HepG2 (cell line): ENCODE measurements around the gene RERE. TPM values are rescaled to one million over a fixed set of nuclear protein-coding genes. Genes with fewer than 3 reads are reported as not detected.

Experiments
- ATAC-seq: fragments of 200-7000 bp; cut with Tn5 transposase; 3 replicates; pipeline ENCODE4 v1.9.1; 2020; ENCODE audit warnings: mild to moderate bottlenecking, moderate library complexity
- BruUV-seq: library from RNA; stranded (reverse); fragments of 400-500 nt; replicated peaks from 2 replicates; lab custom pipeline; 2021; lab: Mats Ljungman, UMichigan
- CTCF ChIA-PET: fragments of 300-600 bp; formaldehyde crosslinking; extraction: SDS; loops from one replicate; lab custom pipeline; 2021; ENCODE audit warnings: low total read pairs, inconsistent platforms, low intra/inter-chr PET ratio; lab: Yijun Ruan, JAX
- POLR2A ChIA-PET: fragments of 350-600 bp; sonication (Branson Sonifier 250); formaldehyde crosslinking; loops from one replicate; lab custom pipeline; 2020; ENCODE audit warnings: antibody characterized with exemption, inconsistent platforms; lab: Yijun Ruan, JAX
- DNase-seq: peaks from one replicate; pipeline ENCODE4 v3.0.0-alpha.2; 2015; ENCODE audit warnings: low spot score
- FAIRE-seq: peaks from 3 replicates; lab custom pipeline; 2011; peaks lifted over from hg19 to GRCh38; lab: Jason Lieb, UNC
- H2AFZ ChIP-seq: one replicate; pipeline ENCODE4 v1.6.1; 2011; ENCODE audit warnings: low read length, inconsistent platforms
- H3K27ac ChIP-seq: fragments of 300-600 bp; 3 replicates; pipeline ENCODE4 v1.8.0; 2011; ENCODE audit warnings: mixed run types, mild to moderate bottlenecking, mixed read lengths, low read length, inconsistent platforms; ENCODE audit not compliant: insufficient read depth; ENCODE audit errors: extremely low read length
- H3K27me3 ChIP-seq, 2 experiments: fragments of 200-600 bp in 1 of 2; 2 replicates in 1 of 2; 3 replicates in 1 of 2; pipeline versions ENCODE4 v1.6.0 to v1.8.0; 2011; ENCODE audit warnings: low read length in 2 of 2, mild to moderate bottlenecking in 2 of 2, moderate library complexity in 2 of 2, inconsistent platforms in 1 of 2; ENCODE audit not compliant: insufficient read depth in 2 of 2, control insufficient read depth in 1 of 2
- H3K36me3 ChIP-seq, 2 experiments: fragments of 200-600 bp in 1 of 2; replicated peaks in 1 of 2; 2 replicates in 1 of 2; 3 replicates in 1 of 2; pipeline versions ENCODE4 v1.5.1 to v1.8.0; 2011; ENCODE audit warnings: low read length in 2 of 2, inconsistent platforms in 1 of 2; ENCODE audit not compliant: insufficient read depth in 2 of 2, control insufficient read depth in 1 of 2
- H3K4me1 ChIP-seq: 2 replicates; pipeline ENCODE4 v1.5.1; 2012; ENCODE audit warnings: low read length, inconsistent platforms; ENCODE audit not compliant: insufficient read depth
- H3K4me2 ChIP-seq: 2 replicates; pipeline ENCODE4 v1.6.0; 2011; ENCODE audit warnings: low read depth, low read length, inconsistent platforms
- H3K4me3 ChIP-seq, 3 experiments: fragments of 200-600 bp in 1 of 3; sonication (generic), shearing (Covaris generic) in 1 of 3; replicated peaks in 1 of 3; 2 replicates each; pipeline ENCODE4 v1.5.1; 2011 to 2016; ENCODE audit warnings: low read length in 3 of 3, inconsistent platforms in 2 of 3, low read depth in 2 of 3, mild to moderate bottlenecking in 2 of 3, control low read depth in 1 of 3, mixed read lengths in 1 of 3; ENCODE audit not compliant: insufficient read depth in 1 of 3
- H3K79me2 ChIP-seq: one replicate; pipeline ENCODE4 v1.6.1; 2011; ENCODE audit warnings: low read length, inconsistent platforms; ENCODE audit not compliant: insufficient read depth
- H3K9ac ChIP-seq: 2 replicates; pipeline ENCODE4 v1.6.0; 2011; ENCODE audit warnings: mild to moderate bottlenecking, low read depth, low read length, inconsistent platforms; ENCODE audit not compliant: insufficient read depth
- H3K9me3 ChIP-seq: 2 replicates; pipeline ENCODE4 v1.5.1; 2012; ENCODE audit warnings: mild to moderate bottlenecking, low read length
- H4K20me1 ChIP-seq: 2 replicates; pipeline ENCODE4 v1.6.0; 2011; ENCODE audit warnings: inconsistent platforms, mild to moderate bottlenecking, low read length, moderate library complexity; ENCODE audit not compliant: insufficient read depth
- AGO1 ChIP-seq: fragments of 200-400 bp; formaldehyde crosslinking; IDR thresholded peaks from 2 replicates; pipeline ENCODE4 v1.6.1; 2017; ENCODE audit warnings: mild to moderate bottlenecking, low read depth, low read length, moderate library complexity; ENCODE audit not compliant: poor library complexity, severe bottlenecking
- E2F2 ChIP-seq: sonication (generic); formaldehyde crosslinking; IDR thresholded peaks from 2 replicates; pipeline ENCODE4 v1.4.0; 2020; ENCODE audit warnings: missing genetic modification reagents, borderline replicate concordance
- KDM2A ChIP-seq: sonication (generic); formaldehyde crosslinking; IDR thresholded peaks from 2 replicates; pipeline ENCODE4 v1.4.0; 2020; ENCODE audit warnings: low read depth, missing genetic modification reagents, borderline replicate concordance
- MBD4 ChIP-seq: IDR thresholded peaks from 2 replicates; pipeline ENCODE4 v1.6.1; 2012; ENCODE audit warnings: low read length, inconsistent platforms, borderline replicate concordance
- NPAS2 ChIP-seq: sonication (generic); formaldehyde crosslinking; IDR thresholded peaks from 2 replicates; pipeline ENCODE4 v1.8.0; 2022; ENCODE audit warnings: mild to moderate bottlenecking, missing genetic modification reagents, borderline replicate concordance
- PHF8 ChIP-seq: sonication (generic); formaldehyde crosslinking; IDR thresholded peaks from 2 replicates; pipeline ENCODE4 v1.5.0; 2020; ENCODE audit warnings: missing genetic modification reagents
- ZNF224 ChIP-seq: sonication (generic); formaldehyde crosslinking; IDR thresholded peaks from 2 replicates; pipeline ENCODE4 v1.5.0; 2020; ENCODE audit warnings: mild to moderate bottlenecking, missing genetic modification reagents
- ZNF33B ChIP-seq: sonication (generic); formaldehyde crosslinking; IDR thresholded peaks from 2 replicates; pipeline ENCODE4 v1.5.1; 2020; ENCODE audit warnings: mild to moderate bottlenecking, missing genetic modification reagents
- ZNF788 ChIP-seq: sonication (generic); formaldehyde crosslinking; IDR thresholded peaks from 2 replicates; pipeline ENCODE4 v1.5.0; 2020; ENCODE audit warnings: mild to moderate bottlenecking, missing genetic modification reagents, borderline replicate concordance
- WGBS: methylation state at CpG from one replicate; pipeline ENCODE4 v1.1.6; 2017; ENCODE audit warnings: low lambda C conversion rate; 5-methylcytosine and 5-hydroxymethylcytosine counted together
- in situ Hi-C: cut with HindIII; loops from 2 replicates; pipeline ENCODE4 v1.10.0; 2017; ENCODE audit warnings: low pct_unique_long_range_greater_than_20kb; ENCODE audit not compliant: extremely low pct_ligation_motif_present
- intact Hi-C: fragments of 100-400 bp; cut with micrococcal nuclease; formaldehyde crosslinking; loops from one replicate; pipeline ENCODE4 v1.10.0; 2022; ENCODE audit not compliant: unreplicated experiment
- polyA plus RNA-seq, 8 experiments: library from polyadenylated mRNA; depleted of rRNA in 3 of 8; stranded (reverse) in 7 of 8; unstranded in 1 of 8; fragments of >200 nt; fragmentation: Illumina TruSeq in 4 of 8; extraction: Trizol in 4 of 8; gene quantifications; 2 replicates each; pipeline versions ENCODE4 v1.2.1 to v1.2.3, GENCODE V29; 2011 to 2016; ENCODE audit warnings: low read depth in 4 of 8, missing spikeins in 1 of 8, mixed read lengths in 1 of 8; ENCODE audit not compliant: insufficient read depth in 1 of 8
- total RNA-seq, 5 experiments: library from RNA; depleted of rRNA; stranded (reverse); fragments of >200 nt; fragmentation: Illumina TruSeq; extraction: Trizol; gene quantifications; 2 replicates each; pipeline ENCODE4 v1.2.3, GENCODE V29; 2016; ENCODE audit warnings: low read depth in 1 of 5

Gene RERE
- total and polyA plus RNA-seq, 2 of the 13 experiments (the other 11 are each of a cell fraction or from before 2014, with no cell fraction given) = 18.3 to 21.9 TPM

DNA sequence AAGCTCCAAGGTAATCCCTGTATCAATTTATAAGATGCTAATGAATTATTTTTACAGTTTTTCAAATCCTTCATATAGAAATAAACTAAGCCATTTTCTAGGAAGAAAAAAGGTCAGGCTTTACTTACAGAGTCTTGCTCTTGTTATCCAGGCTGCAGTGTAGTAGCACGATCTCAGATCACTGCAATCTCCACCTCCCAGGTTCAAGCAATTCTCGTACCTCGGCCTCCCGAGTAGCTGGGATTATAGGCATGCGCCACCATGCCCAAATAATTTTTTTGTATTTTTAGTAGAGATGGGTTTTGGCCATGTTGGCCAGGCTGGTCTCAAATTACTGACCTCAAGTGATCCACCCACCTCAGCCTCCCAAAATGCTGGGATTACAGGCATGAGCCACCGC is 27.0 kb downstream of the RERE start:
- H3K27ac ChIP-seq = no peak overlapping the region
- no peaks in the 10 kb centered on the region for H3K27me3 ChIP-seq
- no peak overlapping the region for H2AFZ ChIP-seq
- intact Hi-C loops = no loop called here
- BruUV-seq = no TSS peak
- 99% methylated on average over 6 of the region's 6 CpGs for WGBS
- H3K9me3 ChIP-seq = no peaks in the 10 kb centered on the region
- ChIA-PET CTCF (no interaction called here), POLR2A (no interaction called here)
- no peak overlapping the region for H3K9ac ChIP-seq
- H3K4me1 ChIP-seq = peaks cover 30% of the 10 kb centered on the region; the same call in 1 of the 2 replicates
- in situ Hi-C loops = no loop called here
- ATAC-seq = no peak
- H3K4me3 ChIP-seq = no peak overlapping the region
- DNase-seq = no peak
- peaks cover 2 to 10% of the 10 kb centered on the region in 2 experiments; a peak in 1 of 5 replicates for H3K36me3 ChIP-seq
- peaks cover 4% of the 10 kb centered on the region; the same call in 1 of the 2 replicates for H4K20me1 ChIP-seq
- H3K4me2 ChIP-seq = no peak overlapping the region
- no peak for FAIRE-seq
- no peak for TF ChIP-seq KDM2A
- TF ChIP-seq PHF8 (CRISPR knock-in tag) = no peak
- TF ChIP-seq E2F2 (CRISPR knock-in tag) = no peak
- TF ChIP-seq ZNF788 = no peak
- no peak for TF ChIP-seq ZNF224 (CRISPR knock-in tag)
- no peak for TF ChIP-seq MBD4
- TF ChIP-seq ZNF33B = no peak
- no peak for TF ChIP-seq NPAS2 (CRISPR knock-in tag)
- TF ChIP-seq AGO1 = no peak
- H3K79me2 ChIP-seq = peaks cover 67% of the 10 kb centered on the region
